ENCODE measurements around the gene NRG2.

The NRG2 gene

DNA sequence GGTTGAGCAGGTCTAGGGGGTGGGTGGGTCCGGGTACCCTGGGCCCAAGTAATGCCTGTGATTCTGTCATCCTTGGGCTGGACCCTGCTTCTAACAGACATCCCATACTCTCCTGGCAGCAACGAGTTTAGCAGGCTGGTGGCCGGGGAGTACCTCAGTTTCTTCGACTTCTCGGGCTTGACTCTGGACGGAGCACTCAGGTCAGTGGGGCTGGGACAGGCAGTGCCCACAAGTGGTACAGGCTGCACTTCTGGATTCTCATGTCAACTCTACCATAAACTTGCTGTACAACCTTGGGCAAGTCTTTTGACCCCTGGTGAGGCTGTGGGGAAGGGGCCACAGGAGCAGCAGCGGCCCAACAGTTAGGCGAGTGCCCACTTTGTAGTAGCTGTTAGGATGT, 225.7 kb downstream of the NRG2 start:
- no peak for TF ChIP-seq POLR2A (IDR thresholded peaks at IDR 0.05; ENCODE audit: extremely low read depth, insufficient read length)
- TF ChIP-seq MYC (IDR thresholded peaks at IDR 0.05; ENCODE audit: low read depth, low read length), result no peak
- TF ChIP-seq, protein P1, sequence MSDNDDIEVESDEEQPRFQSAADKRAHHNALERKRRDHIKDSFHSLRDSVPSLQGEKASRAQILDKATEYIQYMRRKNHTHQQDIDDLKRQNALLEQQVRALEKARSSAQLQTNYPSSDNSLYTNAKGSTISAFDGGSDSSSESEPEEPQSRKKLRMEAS (IDR thresholded peaks at IDR 0.05; ENCODE audit: low read depth, low read length), result no peak
- TF ChIP-seq, protein P2, sequence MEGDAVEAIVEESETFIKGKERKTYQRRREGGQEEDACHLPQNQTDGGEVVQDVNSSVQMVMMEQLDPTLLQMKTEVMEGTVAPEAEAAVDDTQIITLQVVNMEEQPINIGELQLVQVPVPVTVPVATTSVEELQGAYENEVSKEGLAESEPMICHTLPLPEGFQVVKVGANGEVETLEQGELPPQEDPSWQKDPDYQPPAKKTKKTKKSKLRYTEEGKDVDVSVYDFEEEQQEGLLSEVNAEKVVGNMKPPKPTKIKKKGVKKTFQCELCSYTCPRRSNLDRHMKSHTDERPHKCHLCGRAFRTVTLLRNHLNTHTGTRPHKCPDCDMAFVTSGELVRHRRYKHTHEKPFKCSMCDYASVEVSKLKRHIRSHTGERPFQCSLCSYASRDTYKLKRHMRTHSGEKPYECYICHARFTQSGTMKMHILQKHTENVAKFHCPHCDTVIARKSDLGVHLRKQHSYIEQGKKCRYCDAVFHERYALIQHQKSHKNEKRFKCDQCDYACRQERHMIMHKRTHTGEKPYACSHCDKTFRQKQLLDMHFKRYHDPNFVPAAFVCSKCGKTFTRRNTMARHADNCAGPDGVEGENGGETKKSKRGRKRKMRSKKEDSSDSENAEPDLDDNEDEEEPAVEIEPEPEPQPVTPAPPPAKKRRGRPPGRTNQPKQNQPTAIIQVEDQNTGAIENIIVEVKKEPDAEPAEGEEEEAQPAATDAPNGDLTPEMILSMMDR (IDR thresholded peaks at IDR 0.05; ENCODE audit: low read depth, low read length), result no peak
- H3K4me3 ChIP-seq (ENCODE audit: low read depth, low read length), result no peak overlapping the region
- no peak for DNase-seq (ENCODE audit: low read depth)

DNA sequence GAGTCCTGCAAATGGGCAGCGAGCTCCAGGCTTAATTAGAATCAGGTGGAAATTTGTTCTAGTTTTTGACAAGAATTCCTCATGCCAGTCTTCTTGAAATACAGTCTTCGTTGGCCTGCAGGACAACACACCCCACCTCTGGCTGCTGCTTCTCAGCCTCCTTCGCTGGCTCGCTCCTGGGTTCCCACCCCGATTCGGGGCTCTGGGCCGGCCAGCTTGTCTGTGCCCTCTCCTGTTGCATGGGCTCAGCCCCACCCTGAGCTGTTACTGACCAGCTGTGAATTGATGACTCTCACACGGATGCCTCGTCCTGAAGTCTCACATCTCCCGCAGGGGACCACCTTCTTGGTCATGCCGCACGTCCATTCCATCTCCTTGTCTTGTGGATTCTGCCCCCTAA, 226.5 kb downstream of the NRG2 start:
- DNase-seq (ENCODE audit: low read depth), result no peak
- no peak overlapping the region for H3K4me3 ChIP-seq (ENCODE audit: low read depth, low read length)
- TF ChIP-seq, protein P2 (IDR thresholded peaks at IDR 0.05; ENCODE audit: low read depth, low read length), result no peak
- TF ChIP-seq POLR2A (IDR thresholded peaks at IDR 0.05; ENCODE audit: extremely low read depth, insufficient read length) (no peak), MYC (IDR thresholded peaks at IDR 0.05; ENCODE audit: low read depth, low read length) (no peak)

DNA sequence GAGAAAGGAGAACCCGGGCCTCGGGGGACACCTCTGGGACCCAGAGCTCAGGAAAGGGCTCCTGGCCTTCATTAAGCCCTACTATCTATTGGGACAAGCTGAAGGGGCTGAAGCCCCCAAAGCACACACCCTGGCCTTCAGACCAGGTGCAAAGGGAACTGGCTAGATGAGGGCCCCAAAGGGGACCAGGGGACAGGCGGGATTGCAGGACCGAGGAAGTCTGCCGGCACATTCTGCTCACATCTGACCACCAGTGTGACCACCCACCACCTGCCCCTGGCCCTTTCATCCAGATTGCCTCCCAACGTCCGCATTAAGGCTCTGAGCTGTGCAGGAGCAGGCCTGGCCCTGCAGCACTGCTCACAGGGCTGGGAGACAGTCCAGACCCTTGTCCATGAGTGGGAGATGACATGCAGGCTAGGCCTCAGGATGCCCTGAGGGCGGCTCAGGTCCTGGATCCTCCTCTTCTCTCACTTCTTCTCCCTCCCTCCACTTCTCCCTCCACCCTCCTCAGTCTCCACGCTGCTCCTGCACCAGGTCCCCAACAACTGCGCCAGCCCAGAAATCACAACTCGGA, 228.3 kb downstream of the NRG2 start:
- no peak for DNase-seq (ENCODE audit: low read depth)
- TF ChIP-seq, protein P1 (IDR thresholded peaks at IDR 0.05; ENCODE audit: low read depth, low read length), result no peak
- TF ChIP-seq POLR2A (IDR thresholded peaks at IDR 0.05; ENCODE audit: extremely low read depth, insufficient read length), result no peak
- TF ChIP-seq, protein P2 (IDR thresholded peaks at IDR 0.05; ENCODE audit: low read depth, low read length), result no peak
- no peak for TF ChIP-seq MYC (IDR thresholded peaks at IDR 0.05; ENCODE audit: low read depth, low read length)
- H3K4me3 ChIP-seq (ENCODE audit: low read depth, low read length), result no peak overlapping the region

DNA sequence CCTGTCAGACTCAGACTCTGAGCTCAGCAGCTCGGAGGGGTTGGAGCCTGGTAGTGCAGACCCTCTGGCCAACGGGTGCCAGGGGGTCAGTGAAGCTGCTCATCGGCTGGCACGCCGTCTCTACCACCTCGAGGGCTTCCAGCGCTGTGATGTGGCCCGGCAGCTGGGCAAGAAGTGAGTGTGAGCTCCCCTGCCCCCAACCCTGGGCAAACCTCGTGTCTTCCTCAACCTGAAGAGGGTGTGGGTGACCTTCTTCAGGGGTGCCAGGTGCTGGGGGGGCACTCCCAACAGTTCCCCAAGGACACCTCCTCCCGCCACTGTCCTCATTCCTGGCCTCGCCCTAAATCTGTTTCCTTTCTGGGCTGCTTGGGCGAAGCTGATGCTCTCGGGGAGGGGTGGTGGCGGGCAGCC, 228.9 kb downstream of the NRG2 start:
- no peak overlapping the region for H3K4me3 ChIP-seq (ENCODE audit: low read depth, low read length)
- TF ChIP-seq MYC (IDR thresholded peaks at IDR 0.05; ENCODE audit: low read depth, low read length), result no peak
- TF ChIP-seq, protein P2 (IDR thresholded peaks at IDR 0.05; ENCODE audit: low read depth, low read length), result no peak
- TF ChIP-seq, protein P1 (IDR thresholded peaks at IDR 0.05; ENCODE audit: low read depth, low read length), result no peak
- no peak for TF ChIP-seq POLR2A (IDR thresholded peaks at IDR 0.05; ENCODE audit: extremely low read depth, insufficient read length)
- DNase-seq (ENCODE audit: low read depth), result no peak

DNA sequence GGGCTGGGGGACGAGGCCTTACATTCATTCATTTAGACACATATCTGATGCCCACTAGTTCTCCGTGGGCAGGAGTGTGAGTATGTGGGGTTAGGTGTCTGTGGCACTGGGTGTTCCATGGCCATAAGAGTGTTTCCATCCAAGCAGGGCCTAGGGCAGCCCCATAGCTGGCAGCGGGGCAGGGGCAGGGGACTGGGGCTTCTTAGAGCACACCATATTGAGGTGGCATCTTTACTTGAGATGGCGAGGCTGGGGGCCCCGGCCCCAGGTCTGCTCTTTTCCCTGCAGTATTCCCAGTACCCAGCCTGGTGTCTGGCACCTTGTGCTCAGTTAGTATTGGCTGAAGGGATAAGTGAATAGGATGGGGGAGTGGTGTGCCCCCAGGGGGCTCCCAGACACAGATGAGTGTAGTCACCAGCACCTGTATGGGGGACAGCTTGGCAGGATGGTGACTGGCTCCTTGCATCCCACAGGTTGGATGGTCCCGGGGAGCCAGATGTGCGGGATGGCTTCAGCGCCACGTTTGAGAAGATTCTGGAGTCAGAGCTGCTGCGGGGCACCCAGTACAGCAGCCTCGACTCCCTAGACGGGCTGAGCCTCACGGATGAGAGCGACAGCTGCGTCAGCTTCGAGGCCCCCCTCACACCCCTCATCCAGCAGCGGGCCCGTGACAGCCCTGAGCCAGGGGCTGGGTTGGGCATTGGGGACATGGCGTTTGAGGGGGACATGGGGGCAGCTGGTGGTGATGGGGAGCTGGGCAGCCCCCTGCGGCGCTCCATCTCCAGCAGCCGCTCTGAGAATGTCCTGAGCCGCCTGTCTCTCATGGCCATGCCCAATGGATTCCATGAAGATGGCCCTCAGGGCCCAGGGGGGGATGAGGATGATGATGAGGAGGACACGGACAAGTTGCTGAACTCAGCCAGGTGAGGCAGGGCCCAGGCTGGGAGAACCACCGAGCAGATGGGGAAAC, 230.0 kb downstream of the NRG2 start:
- TF ChIP-seq, protein P2 (IDR thresholded peaks at IDR 0.05; ENCODE audit: low read depth, low read length), result no peak
- TF ChIP-seq POLR2A (IDR thresholded peaks at IDR 0.05; ENCODE audit: extremely low read depth, insufficient read length) (no peak), MYC (IDR thresholded peaks at IDR 0.05; ENCODE audit: low read depth, low read length) (no peak)
- TF ChIP-seq, protein P1 (IDR thresholded peaks at IDR 0.05; ENCODE audit: low read depth, low read length), result no peak
- no peak for DNase-seq (ENCODE audit: low read depth)
- H3K4me3 ChIP-seq (ENCODE audit: low read depth, low read length), result no peak overlapping the region

All from NB4 (cell line).